Endothelial cell of hepatic sinusoid (primary cell): Measurements from ENCODE around the gene OGFOD2.

Experiments used
- in situ Hi-C: cut with HindIII; loops from 2 replicates; pipeline ENCODE4 v1.10.0; 2017; ENCODE audit warnings: low sequenced_read_pairs

Gene OGFOD2

GRCh38 chr12:123027726-123028445 lies 52.8 kb downstream of the OGFOD2 start:
- in situ Hi-C loops: no loop called here

GRCh38 chr12:123028475-123028874 lies 53.4 kb downstream of the OGFOD2 start:
- in situ Hi-C loops: no loop called here

GRCh38 chr12:123029550-123029949 lies 54.5 kb downstream of the OGFOD2 start:
- in situ Hi-C loops: no loop called here
